Hepatocyte (in vitro differentiated cells): ENCODE results near the gene PRKAG2. TPM values are rescaled to one million over a fixed set of nuclear protein-coding genes. Genes with fewer than 3 reads are reported as not detected.

Experiments
- DNase-seq: peaks from one replicate; pipeline ENCODE4 v3.0.0-alpha.2; 2016; ENCODE audit warnings: low spot score
- H2AFZ ChIP-seq: fragments of 200-600 bp; sonication (generic); 2 replicates; pipeline ENCODE4 v1.6.0; 2016; ENCODE audit warnings: antibody characterized with exemption, mild to moderate bottlenecking
- H3K27ac ChIP-seq: fragments of 200-600 bp; sonication (generic); 2 replicates; pipeline ENCODE4 v1.5.1; 2016; ENCODE audit warnings: mild to moderate bottlenecking
- H3K27me3 ChIP-seq: fragments of 200-600 bp; sonication (generic); 2 replicates; pipeline ENCODE4 v1.6.1; 2016
- H3K36me3 ChIP-seq: fragments of 200-600 bp; sonication (generic); replicated peaks from 2 replicates; pipeline ENCODE4 v1.5.1; 2016; ENCODE audit warnings: low read depth; ENCODE audit not compliant: insufficient read depth
- H3K4me1 ChIP-seq: fragments of 200-600 bp; sonication (generic); 2 replicates; pipeline ENCODE4 v1.5.1; 2016; ENCODE audit warnings: mild to moderate bottlenecking, moderate library complexity; ENCODE audit not compliant: insufficient read depth
- H3K4me2 ChIP-seq: fragments of 200-600 bp; sonication (generic); 2 replicates; pipeline ENCODE4 v1.6.0; 2016
- H3K4me3 ChIP-seq: fragments of 200-600 bp; sonication (generic); 2 replicates; pipeline ENCODE4 v1.5.1; 2016; ENCODE audit warnings: mild to moderate bottlenecking
- H3K79me2 ChIP-seq: fragments of 200-600 bp; sonication (generic); 2 replicates; pipeline ENCODE4 v1.6.0; 2017; ENCODE audit warnings: mild to moderate bottlenecking
- H3K9me2 ChIP-seq: fragments of 200-600 bp; sonication (generic); replicated peaks from 2 replicates; pipeline ENCODE4 v1.6.0; 2017; ENCODE audit warnings: mild to moderate bottlenecking; ENCODE audit not compliant: insufficient read depth
- H3K9me3 ChIP-seq: fragments of 200-600 bp; sonication (generic); 2 replicates; pipeline ENCODE4 v1.5.1; 2016; ENCODE audit warnings: low read depth, mild to moderate bottlenecking
- H4K20me1 ChIP-seq: fragments of 200-600 bp; sonication (generic); 2 replicates; pipeline ENCODE4 v1.6.0; 2016; ENCODE audit warnings: mild to moderate bottlenecking; ENCODE audit not compliant: insufficient read depth, poor library complexity, severe bottlenecking
- EZH2 ChIP-seq: fragments of 200-600 bp; sonication (generic); IDR thresholded peaks from 2 replicates; pipeline ENCODE4 v1.6.1; 2016; ENCODE audit warnings: antibody characterized with exemption, mild to moderate bottlenecking, borderline replicate concordance
- EZH2phosphoT487 ChIP-seq: fragments of 200-600 bp; sonication (generic); IDR thresholded peaks from one replicate; pipeline ENCODE4 v1.6.1; 2018; ENCODE audit warnings: antibody characterized with exemption, mild to moderate bottlenecking, low read depth, moderate library complexity; ENCODE audit not compliant: unreplicated experiment, severe bottlenecking
- WGBS: methylation state at CpG from one replicate; pipeline ENCODE4 v1.1.6; 2016; ENCODE audit warnings: low lambda C conversion rate; ENCODE audit errors: missing lambda C conversion rate; 5-methylcytosine and 5-hydroxymethylcytosine counted together
- polyA plus RNA-seq: library from polyadenylated mRNA; unstranded; fragments of >200 nt; fragmentation: Nextera tagmentation; extraction: Ambion mirVana; gene quantifications from 2 replicates; pipeline ENCODE4 v1.2.1, GENCODE V29; 2016
- total RNA-seq: library from RNA; depleted of rRNA; stranded (reverse); fragments of >200 nt; gene quantifications from 2 replicates; pipeline ENCODE4 v1.2.3, GENCODE V29; 2014
- TF ChIP-seq, protein P1 (sequence below): fragments of 200-600 bp; sonication (generic); IDR thresholded peaks from 2 replicates; pipeline ENCODE4 v1.5.1; 2016; ENCODE audit warnings: antibody characterized with exemption, mild to moderate bottlenecking; ENCODE audit not compliant: poor library complexity

Gene PRKAG2
- total and polyA plus RNA-seq, 2 experiments from 2014 or later, result 17.8 to 23.4 TPM

DNA sequence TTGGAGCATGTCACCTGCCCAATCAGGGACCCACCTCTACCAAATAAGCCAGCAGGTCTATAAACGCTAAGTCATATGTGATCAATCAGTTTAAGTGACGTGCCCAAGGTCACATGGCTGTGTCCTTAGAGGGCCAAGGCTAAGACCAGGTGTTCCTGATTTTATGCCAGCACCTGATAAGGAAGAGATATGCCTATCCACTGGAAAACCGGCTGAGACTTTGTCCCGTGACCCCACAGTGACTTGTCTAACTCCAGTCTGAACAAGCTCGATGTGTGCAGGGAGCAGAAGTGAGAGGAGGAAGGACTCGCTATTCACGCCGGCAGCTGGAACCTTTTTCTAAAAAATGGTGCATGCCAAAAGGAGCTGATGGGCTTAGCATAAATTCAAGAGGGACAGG lies 57.0 kb downstream of the PRKAG2 start:
- Histone ChIP-seq H3K27me3 (no peaks in the 10 kb centered on the region), H4K20me1 (no peaks in the 10 kb centered on the region), H3K9me2 (no peaks in the 10 kb centered on the region), H3K4me2 (peak overlapping the region; percentile 3), H3K4me1 (peaks cover 27% of the 10 kb centered on the region), H3K27ac (peak overlapping the region; percentile 77), H3K79me2 (no peaks in the 10 kb centered on the region), H2AFZ (no peak overlapping the region), H3K4me3 (no peak overlapping the region), H3K9me3 (no peaks in the 10 kb centered on the region), H3K36me3 (no peaks in the 10 kb centered on the region)
- DNase-seq, result peak; percentile 82
- 58% methylated on average over 8 of the region's 8 CpGs for WGBS
- TF ChIP-seq EZH2phosphoT487 (no peak), EZH2 (no peak)
- TF ChIP-seq, protein P1, sequence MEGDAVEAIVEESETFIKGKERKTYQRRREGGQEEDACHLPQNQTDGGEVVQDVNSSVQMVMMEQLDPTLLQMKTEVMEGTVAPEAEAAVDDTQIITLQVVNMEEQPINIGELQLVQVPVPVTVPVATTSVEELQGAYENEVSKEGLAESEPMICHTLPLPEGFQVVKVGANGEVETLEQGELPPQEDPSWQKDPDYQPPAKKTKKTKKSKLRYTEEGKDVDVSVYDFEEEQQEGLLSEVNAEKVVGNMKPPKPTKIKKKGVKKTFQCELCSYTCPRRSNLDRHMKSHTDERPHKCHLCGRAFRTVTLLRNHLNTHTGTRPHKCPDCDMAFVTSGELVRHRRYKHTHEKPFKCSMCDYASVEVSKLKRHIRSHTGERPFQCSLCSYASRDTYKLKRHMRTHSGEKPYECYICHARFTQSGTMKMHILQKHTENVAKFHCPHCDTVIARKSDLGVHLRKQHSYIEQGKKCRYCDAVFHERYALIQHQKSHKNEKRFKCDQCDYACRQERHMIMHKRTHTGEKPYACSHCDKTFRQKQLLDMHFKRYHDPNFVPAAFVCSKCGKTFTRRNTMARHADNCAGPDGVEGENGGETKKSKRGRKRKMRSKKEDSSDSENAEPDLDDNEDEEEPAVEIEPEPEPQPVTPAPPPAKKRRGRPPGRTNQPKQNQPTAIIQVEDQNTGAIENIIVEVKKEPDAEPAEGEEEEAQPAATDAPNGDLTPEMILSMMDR, result no peak

DNA sequence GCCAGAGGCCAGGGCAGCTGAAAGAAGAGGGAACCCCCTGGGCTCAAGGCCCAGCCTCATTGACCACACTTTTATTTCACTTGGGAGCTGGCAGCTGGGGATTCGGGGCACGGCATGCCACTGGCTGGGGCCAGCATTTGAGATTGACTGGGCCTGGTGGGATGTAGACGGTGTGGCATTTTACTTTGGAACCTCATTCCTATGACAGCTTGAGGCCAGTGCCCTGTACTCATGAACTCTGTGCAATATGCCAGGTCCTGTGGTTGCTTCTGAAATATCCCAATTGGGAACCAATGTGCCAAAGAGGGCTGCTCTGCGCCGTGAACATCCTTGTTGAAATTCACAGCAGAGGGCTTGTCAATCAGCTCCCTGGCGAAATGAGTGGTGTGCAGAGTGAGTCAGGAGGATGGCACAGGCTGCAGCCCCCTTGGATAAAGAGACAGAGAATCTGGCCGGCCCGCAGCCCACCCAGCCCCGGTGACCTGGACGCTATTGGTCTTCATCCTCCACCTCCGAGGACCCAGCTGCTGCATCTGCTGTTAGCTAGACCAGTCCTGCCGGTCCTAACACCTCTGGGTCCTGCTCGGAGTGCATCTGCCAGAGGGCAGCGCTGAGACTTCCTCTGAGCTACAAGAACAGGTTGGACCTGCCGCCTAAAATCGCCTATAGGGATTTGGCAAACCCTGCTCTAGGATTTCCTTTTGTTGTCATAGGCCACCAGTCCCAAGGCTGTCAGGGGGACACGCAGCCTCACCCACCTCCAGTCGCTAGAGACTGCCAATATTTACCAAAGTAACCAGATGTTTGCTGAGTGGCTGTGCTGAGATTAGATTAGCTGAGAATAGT lies 58.0 kb downstream of the PRKAG2 start:
- peak; percentile 41 for DNase-seq
- H3K4me1 ChIP-seq, result peaks cover 19% of the 10 kb centered on the region
- no peaks in the 10 kb centered on the region for H3K9me3 ChIP-seq
- TF ChIP-seq, protein P1, result no peak
- TF ChIP-seq EZH2 (no peak), EZH2phosphoT487 (no peak)
- 57% methylated on average over 18 of the region's 18 CpGs for WGBS
- no peaks in the 10 kb centered on the region for H3K79me2 ChIP-seq
- no peaks in the 10 kb centered on the region for H4K20me1 ChIP-seq
- no peaks in the 10 kb centered on the region for H3K9me2 ChIP-seq
- H2AFZ ChIP-seq, result no peak overlapping the region
- H3K27ac ChIP-seq, result peak overlapping the region; percentile 77
- H3K4me2 ChIP-seq, result peak overlapping the region; percentile 3
- H3K36me3 ChIP-seq, result no peaks in the 10 kb centered on the region
- H3K27me3 ChIP-seq, result peaks cover 4% of the 10 kb centered on the region
- no peak overlapping the region for H3K4me3 ChIP-seq

DNA sequence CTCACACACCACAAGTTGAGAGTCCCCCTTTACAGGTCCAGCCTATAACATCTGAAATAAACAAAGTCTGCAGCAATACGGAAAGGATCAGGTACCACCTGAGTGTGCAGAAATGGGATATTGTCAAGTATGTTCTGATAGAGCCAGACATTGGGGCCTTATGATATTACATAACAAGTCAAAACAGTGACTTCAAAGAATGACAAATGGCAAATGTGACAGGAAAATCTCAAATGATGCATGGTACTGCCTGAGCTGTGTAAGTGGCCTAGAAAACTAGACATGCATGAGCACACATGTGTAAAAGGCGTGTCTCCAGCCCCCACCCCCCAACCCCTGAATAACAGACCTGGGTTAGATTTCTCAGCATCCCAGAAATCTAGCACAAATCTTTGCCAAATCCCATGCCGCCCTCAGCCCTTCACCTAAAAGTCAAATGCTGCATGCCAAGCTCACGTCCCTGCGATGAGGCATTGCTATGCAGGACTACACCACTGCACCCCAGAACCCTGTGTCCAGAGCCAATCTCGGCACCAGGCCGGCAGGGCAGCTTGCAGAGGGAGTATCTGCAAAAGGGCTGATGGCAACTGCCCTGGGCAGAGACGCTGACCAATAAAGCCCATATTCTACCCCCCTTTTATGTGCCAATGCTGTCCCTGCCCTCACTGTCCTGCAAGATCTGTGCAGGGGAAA lies 58.8 kb downstream of the PRKAG2 start:
- Histone ChIP-seq H3K27me3 (peaks cover 4% of the 10 kb centered on the region), H3K4me1 (peaks cover 11% of the 10 kb centered on the region), H3K4me2 (no peak overlapping the region), H2AFZ (no peak overlapping the region), H3K36me3 (no peaks in the 10 kb centered on the region), H3K9me2 (no peaks in the 10 kb centered on the region), H3K27ac (no peak overlapping the region), H3K79me2 (no peaks in the 10 kb centered on the region), H3K4me3 (no peak overlapping the region), H4K20me1 (no peaks in the 10 kb centered on the region), H3K9me3 (no peaks in the 10 kb centered on the region)
- DNase-seq, result no peak
- TF ChIP-seq EZH2 (no peak), EZH2phosphoT487 (no peak)
- TF ChIP-seq, protein P1, result no peak
- WGBS, result 94% methylated on average over 7 of the region's 8 CpGs
